Measurements from ENCODE around the gene FLYWCH2.

GRCh38 chr16:2882650-2883457 lies at the start of gene FLYWCH2:
- TF ChIP-seq, protein P1, sequence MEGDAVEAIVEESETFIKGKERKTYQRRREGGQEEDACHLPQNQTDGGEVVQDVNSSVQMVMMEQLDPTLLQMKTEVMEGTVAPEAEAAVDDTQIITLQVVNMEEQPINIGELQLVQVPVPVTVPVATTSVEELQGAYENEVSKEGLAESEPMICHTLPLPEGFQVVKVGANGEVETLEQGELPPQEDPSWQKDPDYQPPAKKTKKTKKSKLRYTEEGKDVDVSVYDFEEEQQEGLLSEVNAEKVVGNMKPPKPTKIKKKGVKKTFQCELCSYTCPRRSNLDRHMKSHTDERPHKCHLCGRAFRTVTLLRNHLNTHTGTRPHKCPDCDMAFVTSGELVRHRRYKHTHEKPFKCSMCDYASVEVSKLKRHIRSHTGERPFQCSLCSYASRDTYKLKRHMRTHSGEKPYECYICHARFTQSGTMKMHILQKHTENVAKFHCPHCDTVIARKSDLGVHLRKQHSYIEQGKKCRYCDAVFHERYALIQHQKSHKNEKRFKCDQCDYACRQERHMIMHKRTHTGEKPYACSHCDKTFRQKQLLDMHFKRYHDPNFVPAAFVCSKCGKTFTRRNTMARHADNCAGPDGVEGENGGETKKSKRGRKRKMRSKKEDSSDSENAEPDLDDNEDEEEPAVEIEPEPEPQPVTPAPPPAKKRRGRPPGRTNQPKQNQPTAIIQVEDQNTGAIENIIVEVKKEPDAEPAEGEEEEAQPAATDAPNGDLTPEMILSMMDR (IDR thresholded peaks at IDR 0.05) = peak in 1 of 4 experiments; percentile 13
- TF ChIP-seq EP300 (IDR thresholded peaks at IDR 0.05) (no peak), POLR2AphosphoS5 (IDR thresholded peaks at IDR 0.05) (peak; percentile 36 to 88 (median 83))
